ENCODE data around the gene NTRK2. TPM values are rescaled to one million over a fixed set of nuclear protein-coding genes. Genes with fewer than 3 reads are reported as not detected.

NTRK2 gene
- total and polyA plus RNA-seq, 4 donors, result 0.88 to 48.1 (median 28.2) TPM

DNA sequence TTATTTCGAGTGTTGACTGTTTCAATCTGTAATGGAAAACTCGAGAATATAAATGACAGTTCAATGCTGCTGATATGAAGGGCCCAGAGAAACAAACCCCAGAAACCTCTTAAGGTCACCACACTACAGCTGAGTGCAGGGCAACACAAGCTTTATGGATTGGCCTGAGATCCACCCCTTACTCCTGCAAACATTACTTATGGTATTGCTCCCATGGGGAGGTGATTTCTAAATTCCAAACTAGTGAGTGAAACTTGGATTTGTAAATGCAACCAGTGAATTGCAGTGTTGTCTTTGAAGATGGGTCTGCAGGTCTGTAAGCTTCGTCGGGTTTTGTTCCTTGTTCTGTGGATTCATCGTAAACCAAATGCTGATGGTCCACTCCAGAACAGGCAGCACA is 85.4 kb downstream of the NTRK2 start:
- intact Hi-C loops (cut with DNase I), result no loop called here
- Histone ChIP-seq H3K4me3 (ENCODE audit: low read length in 2 of 2) (no peak overlapping the region), H3K36me3 (ENCODE audit: control insufficient read depth in 1 of 2, insufficient read depth in 2 of 2, low read length in 1 of 2) (no peaks in the 10 kb centered on the region), H3K9me3 (ENCODE audit: control insufficient read depth, low read length) (peaks cover 1% of the 10 kb centered on the region), H3K27me3 (ENCODE audit: control insufficient read depth in 1 of 2, insufficient read depth in 2 of 2, low read length in 1 of 2) (peaks cover 0 to 2% of the 10 kb centered on the region in 2 donors), H3K27ac (ENCODE audit: low read depth in 1 of 2, low read length in 2 of 2) (no peak overlapping the region), H3K4me1 (ENCODE audit: control insufficient read depth in 1 of 2, insufficient read depth in 2 of 2, low read length in 2 of 2) (peaks cover 0 to 9% of the 10 kb centered on the region in 2 donors)
- 79 to 85% methylated on average over 5 of the region's 5 CpGs for WGBS, 2 donors
- ATAC-seq (ENCODE audit: low FRiP score) (no peak), DNase-seq (no peak)

DNA sequence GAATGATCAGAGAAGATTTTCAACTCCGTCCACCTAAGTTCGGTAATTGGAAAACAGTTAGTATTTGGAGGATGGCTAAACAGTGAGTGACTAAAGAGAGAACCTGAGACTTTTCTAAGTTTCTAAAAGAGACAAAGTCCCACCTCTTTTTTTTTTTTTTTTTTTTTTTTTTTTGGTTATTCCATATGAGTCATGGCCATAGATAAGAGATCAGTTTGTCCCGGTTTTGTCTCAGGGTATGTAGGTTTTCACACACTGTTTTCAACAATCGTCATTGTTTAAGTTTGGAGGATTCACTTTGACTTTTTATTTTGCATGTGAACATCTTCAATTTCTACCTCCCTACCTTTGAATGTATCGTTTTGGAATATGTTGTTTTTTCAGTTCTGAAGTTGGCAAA is 85.9 kb downstream of the NTRK2 start:
- Histone ChIP-seq H3K27me3 (ENCODE audit: control insufficient read depth in 1 of 2, insufficient read depth in 2 of 2, low read length in 1 of 2) (peaks cover 0 to 2% of the 10 kb centered on the region in 2 donors), H3K36me3 (ENCODE audit: control insufficient read depth in 1 of 2, insufficient read depth in 2 of 2, low read length in 1 of 2) (no peaks in the 10 kb centered on the region), H3K4me1 (ENCODE audit: control insufficient read depth in 1 of 2, insufficient read depth in 2 of 2, low read length in 2 of 2) (peaks cover 0 to 9% of the 10 kb centered on the region in 2 donors), H3K9me3 (ENCODE audit: control insufficient read depth, low read length) (peaks cover 1% of the 10 kb centered on the region), H3K27ac (ENCODE audit: low read depth in 1 of 2, low read length in 2 of 2) (no peak overlapping the region), H3K4me3 (ENCODE audit: low read length in 2 of 2) (no peak overlapping the region)
- 91 to 92% methylated on average over 5 of the region's 5 CpGs for WGBS, 2 donors
- intact Hi-C loops (cut with DNase I), result no loop called here
- ATAC-seq (ENCODE audit: low FRiP score) (no peak), DNase-seq (no peak)

DNA sequence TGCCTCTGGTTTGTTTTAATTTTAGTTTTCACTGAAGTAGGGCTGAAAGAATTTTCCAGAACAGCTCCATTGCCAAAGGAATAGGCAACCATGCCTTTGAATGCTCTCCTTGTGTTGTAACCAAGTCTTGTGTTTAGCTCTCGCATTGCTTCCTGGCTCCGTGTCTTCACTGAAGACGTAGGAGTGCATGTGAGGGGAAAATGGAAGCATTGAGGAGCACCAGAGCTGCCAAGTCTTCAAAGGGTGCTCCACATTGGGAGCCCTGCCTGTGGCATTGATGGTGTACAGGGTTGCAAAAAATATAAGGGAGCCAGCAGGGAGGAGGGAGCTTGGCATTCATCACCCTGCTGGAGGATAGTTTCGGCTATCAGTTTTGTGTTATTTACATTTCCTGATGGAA is 86.6 kb downstream of the NTRK2 start:
- Histone ChIP-seq H3K27ac (ENCODE audit: low read depth in 1 of 2, low read length in 2 of 2) (no peak overlapping the region), H3K9me3 (ENCODE audit: control insufficient read depth, low read length) (peaks cover 1% of the 10 kb centered on the region), H3K27me3 (ENCODE audit: control insufficient read depth in 1 of 2, insufficient read depth in 2 of 2, low read length in 1 of 2) (peaks cover 0 to 2% of the 10 kb centered on the region in 2 donors), H3K4me1 (ENCODE audit: control insufficient read depth in 1 of 2, insufficient read depth in 2 of 2, low read length in 2 of 2) (peaks cover 0 to 9% of the 10 kb centered on the region in 2 donors), H3K4me3 (ENCODE audit: low read length in 2 of 2) (no peak overlapping the region), H3K36me3 (ENCODE audit: control insufficient read depth in 1 of 2, insufficient read depth in 2 of 2, low read length in 1 of 2) (no peaks in the 10 kb centered on the region)
- ATAC-seq (ENCODE audit: low FRiP score) (no peak), DNase-seq (no peak)
- intact Hi-C loops (cut with DNase I), result no loop called here
- 80 to 86% methylated on average over 4 of the region's 4 CpGs for WGBS, 2 donors

DNA sequence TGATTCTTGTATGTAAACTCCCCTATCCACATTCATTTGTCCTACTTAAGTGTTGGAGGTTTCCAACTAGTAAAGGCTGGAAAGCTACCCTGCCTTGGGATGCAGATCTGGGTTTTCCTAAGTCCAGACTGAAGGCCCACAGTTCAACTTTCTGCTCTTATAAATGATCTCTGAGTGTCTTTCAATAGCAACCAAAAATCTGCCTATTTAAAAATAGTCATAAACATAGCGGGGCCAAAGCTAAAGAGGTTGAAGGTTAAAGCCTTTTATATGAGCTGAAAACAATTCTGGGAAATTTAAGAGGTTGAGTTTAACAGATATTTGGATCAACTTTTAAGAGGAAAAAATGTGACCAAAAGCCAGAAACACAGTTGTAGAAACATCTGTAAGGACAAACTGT is 87.2 kb downstream of the NTRK2 start:
- H3K4me3 ChIP-seq (ENCODE audit: low read length in 2 of 2), result no peak overlapping the region
- H3K9me3 ChIP-seq (ENCODE audit: control insufficient read depth, low read length), result peaks cover 1% of the 10 kb centered on the region
- WGBS, 2 donors, result 89 to 90% methylated on average over 1 of the region's 1 CpG
- no peak for DNase-seq
- no peak overlapping the region for H3K27ac ChIP-seq (ENCODE audit: low read depth in 1 of 2, low read length in 2 of 2)
- H3K4me1 ChIP-seq (ENCODE audit: control insufficient read depth in 1 of 2, insufficient read depth in 2 of 2, low read length in 2 of 2), result peaks cover 0 to 9% of the 10 kb centered on the region in 2 donors
- no peaks in the 10 kb centered on the region for H3K36me3 ChIP-seq (ENCODE audit: control insufficient read depth in 1 of 2, insufficient read depth in 2 of 2, low read length in 1 of 2)
- no peak for ATAC-seq (ENCODE audit: low FRiP score)
- intact Hi-C loops (cut with DNase I), result no loop called here
- peaks cover 0 to 2% of the 10 kb centered on the region in 2 donors for H3K27me3 ChIP-seq (ENCODE audit: control insufficient read depth in 1 of 2, insufficient read depth in 2 of 2, low read length in 1 of 2)

DNA sequence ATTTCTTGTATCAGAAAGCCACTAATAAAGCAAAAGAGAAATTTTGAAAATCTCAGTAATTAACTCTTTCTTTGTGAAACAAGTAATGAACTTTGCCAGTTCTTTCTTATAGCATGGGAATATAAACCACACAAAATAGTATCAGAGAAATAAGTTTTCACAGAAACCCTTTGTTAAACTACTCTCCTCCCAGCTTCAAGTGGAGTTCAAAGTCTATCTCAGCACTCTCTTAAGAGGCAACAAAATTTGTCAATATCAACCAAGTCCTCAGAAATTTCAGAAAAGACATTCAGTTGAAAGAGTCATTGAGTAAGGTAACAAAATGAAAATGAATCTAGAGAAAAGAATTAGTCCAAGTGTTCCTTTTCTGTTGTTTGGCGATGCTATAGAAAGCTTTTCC is 89.3 kb downstream of the NTRK2 start:
- intact Hi-C loops (cut with DNase I), result no loop called here

DNA sequence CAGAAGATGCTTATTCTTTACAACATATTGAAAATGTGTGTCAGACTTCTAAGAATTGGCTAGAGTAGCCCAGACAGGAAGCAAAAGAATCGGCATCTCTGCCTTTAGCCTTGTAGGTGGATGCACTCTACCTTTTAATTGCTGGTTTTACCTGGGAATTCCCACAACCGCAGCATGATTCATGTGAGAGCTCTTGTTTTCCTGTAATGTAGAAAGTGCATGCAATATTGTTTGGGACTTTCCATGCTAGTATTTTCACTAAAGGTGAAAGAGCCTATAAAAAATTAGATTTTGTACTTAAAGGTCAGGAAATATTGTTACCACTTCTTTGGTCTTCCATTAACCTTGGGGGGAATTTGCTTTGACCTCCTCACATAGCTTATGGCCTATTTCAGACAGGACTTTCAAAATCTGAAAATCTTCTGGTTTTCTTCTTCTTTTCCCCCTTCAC is 89.8 kb downstream of the NTRK2 start:
- DNase-seq (no peak), ATAC-seq (ENCODE audit: low FRiP score) (no peak)
- Histone ChIP-seq H3K27ac (ENCODE audit: low read depth in 1 of 2, low read length in 2 of 2) (no peak overlapping the region), H3K4me1 (ENCODE audit: control insufficient read depth in 1 of 2, insufficient read depth in 2 of 2, low read length in 2 of 2) (no peaks in the 10 kb centered on the region), H3K36me3 (ENCODE audit: control insufficient read depth in 1 of 2, insufficient read depth in 2 of 2, low read length in 1 of 2) (no peaks in the 10 kb centered on the region), H3K27me3 (ENCODE audit: control insufficient read depth in 1 of 2, insufficient read depth in 2 of 2, low read length in 1 of 2) (no peaks in the 10 kb centered on the region), H3K9me3 (ENCODE audit: control insufficient read depth, low read length) (peaks cover 5% of the 10 kb centered on the region), H3K4me3 (ENCODE audit: low read length in 2 of 2) (no peak overlapping the region)
- WGBS, 2 donors, result 91 to 94% methylated on average over 2 of the region's 2 CpGs
- intact Hi-C loops (cut with DNase I), result no loop called here

More for the DNA sequence above, 89.3 kb downstream of the NTRK2 start:
- Histone ChIP-seq H3K4me3 (ENCODE audit: low read length in 2 of 2) (no peak overlapping the region), H3K9me3 (ENCODE audit: control insufficient read depth, low read length) (peaks cover 5% of the 10 kb centered on the region), H3K27me3 (ENCODE audit: control insufficient read depth in 1 of 2, insufficient read depth in 2 of 2, low read length in 1 of 2) (no peaks in the 10 kb centered on the region), H3K27ac (ENCODE audit: low read depth in 1 of 2, low read length in 2 of 2) (no peak overlapping the region), H3K4me1 (ENCODE audit: control insufficient read depth in 1 of 2, insufficient read depth in 2 of 2, low read length in 2 of 2) (peaks cover 0 to under 1% of the 10 kb centered on the region in 2 donors), H3K36me3 (ENCODE audit: control insufficient read depth in 1 of 2, insufficient read depth in 2 of 2, low read length in 1 of 2) (no peaks in the 10 kb centered on the region)
- 95 to 99% methylated on average over 1 of the region's 1 CpG for WGBS, 2 donors
- DNase-seq (no peak), ATAC-seq (ENCODE audit: low FRiP score) (no peak)

DNA sequence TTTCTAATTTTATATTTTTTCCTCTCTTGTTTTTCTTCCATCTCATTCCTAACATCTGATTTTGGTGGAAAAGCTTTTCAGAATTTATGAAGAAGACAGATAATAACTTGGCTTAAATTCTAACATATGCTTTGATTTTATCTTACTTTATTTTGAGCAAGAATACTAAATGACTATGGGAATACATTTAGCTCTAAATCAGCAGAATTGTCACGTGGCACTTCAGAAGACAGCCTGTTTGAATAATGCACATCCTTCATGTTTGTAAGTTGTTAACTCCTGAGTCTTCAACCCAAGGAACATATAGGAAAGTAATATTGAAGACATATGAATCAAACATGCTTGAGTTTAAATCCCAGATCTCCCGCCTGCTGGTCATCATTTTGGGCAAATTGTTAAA is 90.3 kb downstream of the NTRK2 start:
- Histone ChIP-seq H3K36me3 (ENCODE audit: control insufficient read depth in 1 of 2, insufficient read depth in 2 of 2, low read length in 1 of 2) (no peaks in the 10 kb centered on the region), H3K27me3 (ENCODE audit: control insufficient read depth in 1 of 2, insufficient read depth in 2 of 2, low read length in 1 of 2) (no peaks in the 10 kb centered on the region), H3K9me3 (ENCODE audit: control insufficient read depth, low read length) (peaks cover 5% of the 10 kb centered on the region), H3K27ac (ENCODE audit: low read depth in 1 of 2, low read length in 2 of 2) (no peak overlapping the region), H3K4me1 (ENCODE audit: control insufficient read depth in 1 of 2, insufficient read depth in 2 of 2, low read length in 2 of 2) (no peaks in the 10 kb centered on the region), H3K4me3 (ENCODE audit: low read length in 2 of 2) (no peak overlapping the region)
- DNase-seq (no peak), ATAC-seq (ENCODE audit: low FRiP score) (no peak)
- WGBS, 2 donors, result 79 to 87% methylated on average over 2 of the region's 2 CpGs
- intact Hi-C loops (cut with DNase I), result no loop called here

DNA sequence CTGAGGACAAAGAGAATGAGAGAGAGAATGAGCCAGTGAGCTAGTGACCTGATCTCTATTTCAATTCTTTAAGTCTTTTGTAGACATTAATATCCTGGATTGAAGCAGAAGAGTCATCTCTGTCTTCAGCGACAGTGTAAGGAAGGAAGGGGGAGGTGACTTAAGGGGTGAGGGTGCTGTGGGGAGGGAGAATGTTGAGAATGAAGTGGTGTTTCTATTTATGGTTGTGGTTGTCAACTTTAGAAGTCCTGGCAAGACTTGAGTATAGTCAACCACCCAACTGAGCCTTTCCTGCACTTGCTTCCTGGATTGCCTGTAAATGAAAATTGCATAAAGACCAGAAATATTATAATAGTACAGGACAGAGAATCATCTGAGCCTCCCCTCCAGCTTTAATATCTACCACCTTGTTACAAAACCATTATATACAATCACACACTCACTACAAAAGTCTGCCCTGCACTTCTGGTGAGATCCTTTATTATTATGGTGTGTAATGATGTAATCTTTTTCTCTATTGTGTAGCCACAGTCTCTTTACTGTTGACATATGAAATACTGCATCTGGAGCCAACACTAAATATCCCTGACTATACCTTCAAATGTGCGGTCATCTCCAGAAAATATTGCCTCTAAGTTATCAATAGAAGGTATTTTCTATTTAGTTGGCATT is 91.7 kb downstream of the NTRK2 start:
- Histone ChIP-seq H3K27me3 (ENCODE audit: control insufficient read depth in 1 of 2, insufficient read depth in 2 of 2, low read length in 1 of 2) (no peaks in the 10 kb centered on the region), H3K36me3 (ENCODE audit: control insufficient read depth in 1 of 2, insufficient read depth in 2 of 2, low read length in 1 of 2) (no peaks in the 10 kb centered on the region), H3K4me3 (ENCODE audit: low read length in 2 of 2) (no peak overlapping the region), H3K27ac (ENCODE audit: low read depth in 1 of 2, low read length in 2 of 2) (no peak overlapping the region), H3K4me1 (ENCODE audit: control insufficient read depth in 1 of 2, insufficient read depth in 2 of 2, low read length in 2 of 2) (no peaks in the 10 kb centered on the region), H3K9me3 (ENCODE audit: control insufficient read depth, low read length) (peaks cover 4% of the 10 kb centered on the region)
- no peak for ATAC-seq (ENCODE audit: low FRiP score)
- WGBS, 2 donors, result 89 to 90% methylated on average over 2 of the region's 2 CpGs
- DNase-seq, result no peak
- intact Hi-C loops (cut with DNase I), result no loop called here

DNA sequence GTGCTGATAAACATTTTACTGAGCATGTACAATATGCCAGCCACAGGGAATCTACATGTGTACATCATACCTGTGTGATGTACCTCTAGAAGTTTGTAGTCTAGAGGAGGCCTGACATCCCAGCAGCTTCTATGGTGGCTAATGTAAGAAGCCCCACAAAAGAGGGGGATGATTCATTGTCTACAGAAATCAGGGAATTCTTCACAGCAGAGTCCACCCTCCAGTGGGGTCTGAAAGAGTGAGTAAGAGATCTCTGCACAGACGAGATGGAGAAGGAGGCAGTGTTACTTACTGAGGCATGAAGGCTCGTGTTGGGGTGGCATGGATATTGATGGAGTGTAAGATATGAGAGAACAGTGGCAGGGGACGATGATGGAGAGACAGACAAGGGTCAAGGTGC is 103.0 kb downstream of the NTRK2 start:
- no peaks in the 10 kb centered on the region for H3K27me3 ChIP-seq (ENCODE audit: control insufficient read depth in 1 of 2, insufficient read depth in 2 of 2, low read length in 1 of 2)
- no peak overlapping the region for H3K27ac ChIP-seq (ENCODE audit: low read depth in 1 of 2, low read length in 2 of 2)
- H3K4me1 ChIP-seq (ENCODE audit: control insufficient read depth in 1 of 2, insufficient read depth in 2 of 2, low read length in 2 of 2), result no peaks in the 10 kb centered on the region
- no peaks in the 10 kb centered on the region for H3K9me3 ChIP-seq (ENCODE audit: control insufficient read depth, low read length)
- ATAC-seq (ENCODE audit: low FRiP score) (no peak), DNase-seq (no peak)
- no peaks in the 10 kb centered on the region for H3K36me3 ChIP-seq (ENCODE audit: control insufficient read depth in 1 of 2, insufficient read depth in 2 of 2, low read length in 1 of 2)
- 89 to 90% methylated on average over 3 of the region's 3 CpGs for WGBS, 2 donors
- intact Hi-C loops (cut with DNase I), result no loop called here
- no peak overlapping the region for H3K4me3 ChIP-seq (ENCODE audit: low read length in 2 of 2)
